Activated CD4-positive, alpha-beta T cell treated with anti-CD3 and anti-CD28 coated beads, Interleukin-2, amount 50 U/mL, for 1 hour (primary cell): ENCODE measurements around the gene FAM78A.
A peak's percentile ranks its signal among the peaks of the same experiment; 100 is the strongest.

Experiments
- DNase-seq: peaks from one replicate; pipeline ENCODE4 v3.0.0-alpha.2; 2020

FAM78A gene, protein sequence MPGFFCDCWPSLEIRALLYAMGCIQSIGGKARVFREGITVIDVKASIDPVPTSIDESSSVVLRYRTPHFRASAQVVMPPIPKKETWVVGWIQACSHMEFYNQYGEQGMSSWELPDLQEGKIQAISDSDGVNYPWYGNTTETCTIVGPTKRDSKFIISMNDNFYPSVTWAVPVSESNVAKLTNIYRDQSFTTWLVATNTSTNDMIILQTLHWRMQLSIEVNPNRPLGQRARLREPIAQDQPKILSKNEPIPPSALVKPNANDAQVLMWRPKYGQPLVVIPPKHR

DNA sequence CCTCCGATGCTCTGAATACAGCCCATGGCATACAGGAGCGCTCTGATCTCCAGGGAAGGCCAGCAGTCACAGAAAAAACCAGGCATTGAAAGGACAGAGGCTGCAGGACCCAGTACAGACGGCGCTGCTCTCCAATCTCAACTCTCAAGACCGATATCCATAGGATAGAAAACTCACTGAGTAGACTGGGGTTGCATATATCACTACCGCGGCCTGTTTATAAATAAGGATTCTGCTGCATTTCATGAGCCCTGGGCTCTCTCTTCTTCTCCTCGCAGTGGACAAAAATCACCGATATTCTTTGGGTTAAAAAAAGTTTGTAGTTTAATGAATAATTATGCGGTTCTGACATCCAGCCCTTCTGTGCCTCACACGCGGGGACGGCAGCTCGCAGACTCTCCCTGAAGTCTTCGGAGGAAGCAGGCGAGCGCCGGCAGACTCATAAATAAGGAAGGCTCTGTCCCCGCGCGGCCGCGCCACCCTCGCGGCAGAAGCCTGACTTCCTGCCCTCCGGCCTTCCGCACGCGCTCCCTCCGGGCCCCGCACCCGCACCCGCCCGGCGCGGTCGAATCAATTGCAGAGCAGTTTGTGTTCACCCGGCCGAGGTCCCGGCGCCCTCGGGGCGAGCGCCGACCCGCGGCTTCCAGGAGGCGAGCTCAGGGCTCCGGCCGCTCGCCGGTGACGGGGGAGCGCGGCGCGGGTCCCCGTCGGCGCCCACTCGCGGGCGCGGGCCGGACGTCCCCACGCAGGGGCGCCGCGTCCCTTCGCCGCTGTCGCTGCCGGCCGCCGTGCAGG lies at the start of gene FAM78A:
TSS of gene FAM78A (minus strand) at position 417 of the 795 bp plus-strand sequence. CDS start at position 86, 331 bp downstream.
- DNase-seq = no peak

DNA sequence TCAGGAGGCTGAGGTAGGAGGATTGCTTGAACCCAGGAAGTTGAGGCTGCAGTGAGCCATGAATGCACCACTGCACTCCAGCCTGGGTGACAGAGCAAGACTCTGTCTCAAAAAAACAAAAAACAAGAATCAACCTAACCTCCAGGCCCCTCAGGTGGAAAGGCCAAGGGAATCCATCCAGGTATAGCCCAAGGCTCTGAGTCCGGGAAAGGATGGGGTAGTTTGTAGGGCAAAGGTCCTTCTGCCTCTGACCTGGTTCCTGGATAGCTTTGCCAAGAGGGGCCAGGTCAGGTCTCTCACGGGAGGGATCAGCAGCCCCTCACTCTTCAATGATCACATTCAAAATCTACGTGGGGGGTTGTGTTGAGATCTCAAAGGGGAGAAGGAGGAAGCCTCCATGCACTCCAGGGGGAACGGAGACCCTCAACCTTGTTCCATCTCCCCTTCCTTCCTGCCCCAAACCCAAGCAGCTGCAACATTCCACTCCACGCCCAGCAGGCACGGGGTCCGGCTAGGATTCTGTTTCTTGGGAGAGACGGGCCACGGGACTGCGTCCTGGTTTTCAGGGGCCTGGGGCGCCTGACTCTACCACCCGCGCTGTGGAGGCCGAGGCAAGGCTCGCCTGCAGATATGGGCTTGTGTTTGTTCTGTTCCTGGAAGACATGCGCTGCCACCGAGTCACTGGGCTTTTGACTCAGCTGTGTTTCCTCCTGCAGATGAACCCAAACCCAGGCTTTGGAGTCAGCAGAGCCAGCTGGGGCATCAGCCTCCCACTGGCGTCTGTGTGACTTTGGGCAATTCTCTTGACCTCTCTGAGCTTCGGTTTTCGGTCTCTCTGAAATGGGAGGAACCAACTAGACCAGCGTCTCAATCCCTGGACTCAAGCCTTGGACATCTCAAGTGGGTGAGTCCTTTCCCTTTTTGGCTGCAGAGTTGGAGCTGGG lies 48.7 kb upstream of the FAM78A start:
- DNase-seq = no peak

DNA sequence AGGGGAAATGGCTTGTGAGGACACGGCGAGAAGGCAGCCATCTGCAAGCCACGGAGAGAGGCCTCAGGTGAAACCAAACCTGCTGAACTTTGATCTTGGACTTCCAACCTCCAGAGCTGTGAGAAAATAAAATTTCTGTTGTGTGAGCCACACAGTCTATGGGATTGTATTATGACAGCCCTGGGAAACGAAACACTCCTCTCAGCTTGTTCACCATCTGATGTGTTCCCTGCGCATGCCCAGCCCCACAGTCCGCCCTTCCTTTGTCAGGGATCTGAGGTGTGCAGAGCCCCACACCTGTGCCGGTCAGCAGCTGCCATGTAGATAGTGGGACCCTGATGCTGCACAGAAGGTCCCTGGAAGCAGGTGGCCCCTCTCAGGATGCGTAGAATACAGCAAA lies 47.3 kb upstream of the FAM78A start:
- no peak for DNase-seq

DNA sequence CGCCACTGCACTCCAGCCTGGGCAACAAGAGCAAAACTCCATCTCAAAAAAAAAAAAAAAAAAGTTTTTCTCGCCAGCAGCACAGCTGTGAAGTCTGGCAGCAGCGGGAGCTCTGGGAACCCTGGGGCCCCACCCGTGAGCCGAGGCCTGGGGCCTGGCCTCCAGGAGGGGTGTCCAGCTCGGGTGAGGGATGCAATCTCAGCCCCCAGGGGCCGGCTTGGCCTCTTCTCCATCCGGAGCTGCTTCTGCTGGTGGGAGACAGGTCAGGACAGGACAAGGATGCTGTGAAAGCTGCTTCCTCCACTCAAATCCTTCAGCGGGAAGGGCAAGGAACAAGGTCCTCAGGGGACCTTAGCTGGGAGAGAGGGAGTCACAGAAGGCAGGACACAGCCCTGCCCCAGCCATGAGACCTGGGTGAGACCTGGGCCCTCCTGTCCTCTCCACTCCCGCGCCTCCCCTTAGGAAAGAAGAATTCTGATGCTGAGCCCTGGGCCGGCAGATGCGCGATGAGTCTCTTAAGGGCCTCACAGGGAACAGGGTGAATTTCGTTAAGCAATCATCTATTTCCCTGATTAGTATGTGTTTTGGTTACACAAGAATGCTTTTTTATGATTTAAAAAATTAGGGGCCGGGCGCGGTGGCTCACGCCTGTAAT lies 43.8 kb upstream of the FAM78A start:
- DNase-seq = no peak

DNA sequence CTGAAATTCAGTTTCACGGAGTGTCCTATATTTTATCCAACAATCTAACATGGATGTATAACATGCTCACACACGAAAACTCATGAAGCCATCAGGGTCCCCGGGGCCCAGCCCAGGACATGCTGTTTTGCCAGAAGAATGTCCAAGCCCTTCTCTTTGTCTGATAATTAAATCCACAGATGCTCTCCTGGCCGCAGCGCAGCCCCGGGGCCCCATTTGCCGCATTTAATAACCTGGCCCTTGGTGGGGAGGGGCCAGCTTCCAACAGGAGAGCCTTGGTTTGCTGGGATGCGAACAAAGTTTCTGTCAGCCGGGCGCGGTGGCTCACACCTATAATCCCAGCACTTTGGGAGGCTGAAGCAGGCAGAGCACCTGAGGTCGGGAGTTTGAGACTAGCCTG lies 43.2 kb upstream of the FAM78A start:
- no peak for DNase-seq

DNA sequence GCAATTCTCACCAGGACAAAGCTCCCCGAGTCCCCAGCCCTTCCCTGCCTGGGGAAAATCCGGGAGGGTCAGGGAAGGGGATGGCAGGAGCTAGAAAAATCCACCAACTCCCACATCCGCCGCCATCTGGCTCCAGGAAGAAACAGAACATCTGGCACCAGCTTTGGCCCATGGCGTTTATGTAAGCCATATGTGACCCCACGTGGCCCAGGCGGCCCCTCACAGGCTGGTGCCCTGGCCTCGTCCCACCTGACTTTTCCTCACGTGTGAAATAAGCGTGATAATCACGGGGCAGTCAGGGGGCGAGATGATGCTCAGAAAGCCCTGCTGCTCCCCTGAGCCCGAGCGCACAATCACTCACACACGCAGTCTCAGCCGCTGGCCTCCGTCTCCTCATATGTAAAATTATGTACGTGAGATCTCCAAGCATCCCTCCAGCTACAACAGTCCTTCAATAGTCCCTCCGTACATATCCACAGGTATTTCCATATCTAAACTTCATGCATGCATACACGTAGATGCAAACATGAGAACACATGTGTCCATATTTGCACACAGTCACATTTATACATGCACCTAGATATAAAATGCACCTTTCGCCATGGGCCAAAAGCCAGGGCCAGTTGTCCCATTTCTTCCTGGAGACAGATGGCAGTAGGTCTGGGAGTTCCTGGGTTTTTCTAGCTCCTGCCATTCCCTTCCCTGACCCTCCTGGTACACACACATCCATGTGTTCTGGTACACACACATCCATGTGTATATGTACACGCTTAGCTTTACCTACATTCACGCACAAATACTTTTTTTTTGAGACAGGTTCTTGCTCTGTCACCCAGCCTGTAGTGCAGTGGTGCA lies 42.1 kb upstream of the FAM78A start:
- no peak for DNase-seq

DNA sequence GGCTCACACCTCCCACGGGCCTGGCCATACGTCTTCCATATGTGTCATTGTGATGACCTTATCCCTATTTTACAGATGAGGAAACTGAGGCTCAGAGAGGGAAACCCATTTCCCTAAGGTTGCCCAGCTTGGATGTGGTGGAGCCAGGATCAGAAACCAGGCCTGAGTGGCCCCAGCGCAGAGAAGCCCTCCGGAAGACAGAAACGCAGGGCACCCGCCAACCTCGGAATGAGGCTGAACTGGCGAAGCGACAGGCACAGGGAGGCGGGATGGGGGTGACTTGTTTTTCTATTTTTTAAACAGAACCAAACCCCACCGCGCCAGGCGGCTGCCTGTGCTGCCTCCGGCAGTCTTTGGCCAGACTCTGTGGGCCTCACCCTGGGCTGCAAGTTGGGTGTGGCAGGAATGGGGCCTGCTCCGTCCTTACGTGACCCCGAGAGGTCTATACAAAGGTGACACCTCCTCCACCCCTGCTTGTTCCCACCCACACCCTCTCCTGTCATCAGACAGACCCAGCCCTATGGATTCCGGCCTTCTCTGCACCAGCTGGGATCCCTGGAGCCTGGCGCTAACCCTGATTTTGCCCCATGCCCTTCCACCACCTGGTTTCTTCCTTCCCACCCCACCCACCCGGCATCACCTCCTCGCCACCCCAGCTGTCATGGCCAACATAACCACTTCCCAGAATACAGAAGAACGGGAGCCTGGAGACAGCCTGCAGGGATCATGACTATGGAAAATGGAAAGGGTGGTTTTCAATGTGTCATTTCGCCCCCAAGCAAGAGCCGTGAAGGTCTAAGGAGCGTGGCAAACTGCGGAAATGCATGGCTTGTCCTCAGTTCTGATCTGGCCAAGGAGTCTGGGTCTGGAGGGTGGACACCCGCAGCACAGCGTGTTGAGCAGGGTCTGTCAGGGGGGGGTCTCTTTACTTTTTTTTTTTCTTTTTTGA lies 36.8 kb upstream of the FAM78A start:
- DNase-seq = no peak

DNA sequence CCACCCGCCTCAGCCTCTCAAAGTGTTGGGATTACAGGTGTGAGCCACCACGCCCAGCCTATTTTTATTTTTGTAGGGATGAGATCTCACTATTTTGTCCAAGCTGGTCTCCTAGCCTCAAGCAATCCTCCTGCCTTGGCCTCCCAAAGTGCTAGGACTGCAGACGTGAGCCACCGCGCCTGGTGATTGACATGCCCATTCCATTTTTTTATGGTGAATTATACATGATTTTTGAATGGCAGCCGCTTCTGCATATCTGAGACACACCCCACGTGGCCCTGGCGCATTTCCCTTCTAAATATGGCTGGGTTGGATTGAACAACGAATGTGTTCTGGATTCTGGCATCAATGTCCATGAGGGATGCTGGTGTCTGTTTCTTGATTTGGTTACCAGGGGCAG lies 35.9 kb upstream of the FAM78A start:
- no peak for DNase-seq

DNA sequence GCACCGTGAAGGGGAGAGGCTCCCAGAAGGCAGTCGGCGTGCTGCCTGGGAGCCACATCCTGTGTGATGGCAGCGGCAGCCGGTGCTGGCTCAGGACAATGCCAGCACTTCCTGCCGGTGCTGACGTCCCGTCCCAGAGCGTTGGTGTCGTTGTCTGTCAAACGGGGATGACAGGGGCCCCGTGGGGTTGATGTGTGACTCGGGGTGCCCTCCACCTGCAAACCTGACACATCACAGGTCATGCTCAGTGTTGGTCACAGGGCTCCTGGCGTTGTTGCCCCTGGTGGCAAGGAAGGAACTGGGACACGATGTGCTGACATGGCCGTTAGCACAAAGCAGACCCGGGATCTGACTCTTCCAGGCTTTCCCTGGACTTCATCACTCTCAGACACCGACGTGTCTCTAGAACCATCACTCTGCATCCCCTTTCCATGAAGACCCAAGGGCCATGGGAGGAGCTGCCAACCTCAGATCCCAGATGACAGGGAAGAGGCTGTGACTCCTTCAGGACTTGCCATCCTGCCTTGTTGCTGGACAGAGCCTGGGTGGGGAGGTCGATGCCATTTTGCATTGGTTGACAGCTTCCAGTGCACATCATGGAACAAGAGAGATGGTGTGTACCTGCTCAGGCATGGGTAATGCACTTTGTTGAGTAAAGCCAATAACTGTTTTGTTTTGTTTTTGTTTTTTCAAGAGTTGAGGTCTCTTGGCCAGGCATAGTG lies 34.7 kb upstream of the FAM78A start:
- peak; percentile 51 for DNase-seq

DNA sequence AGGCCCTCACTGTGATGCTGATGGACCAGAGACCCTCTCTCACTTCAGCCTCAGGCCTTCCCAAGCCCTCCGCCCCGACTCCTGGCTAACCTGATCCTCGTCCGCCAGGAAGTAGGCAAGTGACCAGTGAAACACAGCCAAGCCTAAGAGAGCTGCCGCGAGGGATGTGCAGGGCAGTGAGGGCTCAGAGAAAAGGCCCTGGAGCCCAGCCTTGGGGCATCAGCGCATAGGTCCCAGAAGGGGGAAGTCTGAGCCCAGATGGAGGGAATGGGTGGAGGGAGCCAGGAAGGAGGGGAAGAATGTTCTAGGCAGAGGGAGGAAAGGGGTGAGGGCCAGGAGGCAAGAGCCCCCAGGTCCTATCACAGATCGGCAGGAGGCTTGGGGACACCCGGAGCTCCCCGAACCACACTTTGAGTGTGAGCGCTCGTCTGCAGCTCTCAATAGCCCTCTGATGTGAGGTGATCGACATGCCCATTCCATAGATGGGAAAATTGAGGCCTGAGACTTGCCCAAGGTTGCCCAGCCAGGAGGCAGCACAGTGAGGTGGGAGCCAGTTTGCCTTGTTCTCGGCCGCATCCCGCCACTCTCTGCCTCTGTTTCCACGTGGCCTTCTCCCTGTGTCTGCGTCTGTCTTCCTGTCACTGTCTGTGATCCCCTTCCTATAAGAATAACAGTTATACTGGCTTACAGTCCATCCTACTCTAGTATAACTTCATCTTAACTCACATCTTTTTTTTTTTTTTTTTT lies 33.4 kb upstream of the FAM78A start:
- no peak for DNase-seq

DNA sequence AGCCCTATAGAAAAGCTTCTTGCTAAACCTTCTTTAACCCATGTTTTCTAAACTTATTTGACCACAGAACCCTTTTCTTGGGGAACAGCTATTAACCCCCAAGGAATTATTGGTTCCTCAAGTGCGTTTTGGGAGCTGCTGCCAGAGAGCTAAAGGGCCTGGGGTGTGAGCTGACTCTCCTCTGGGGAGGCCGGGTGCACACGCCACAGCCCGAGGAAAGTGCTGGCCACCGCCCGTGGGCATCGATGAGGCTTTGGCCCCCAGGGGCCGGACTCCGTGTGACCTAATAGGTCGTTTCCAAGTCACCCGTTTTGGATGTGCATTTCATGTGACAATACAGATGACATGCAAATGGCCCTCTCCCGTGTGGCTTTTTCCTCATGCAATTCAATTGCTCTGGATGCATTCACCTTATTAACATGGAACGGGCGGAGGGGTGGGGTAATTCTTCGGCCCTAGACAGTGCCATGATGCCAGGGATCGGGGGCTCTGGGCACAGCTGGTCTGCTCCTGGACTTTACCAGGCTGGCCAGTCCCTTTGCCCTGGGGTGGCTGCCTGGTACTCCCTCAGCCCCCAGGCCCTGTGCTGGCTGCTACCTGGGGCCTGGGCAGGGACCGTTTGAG lies 32.7 kb upstream of the FAM78A start:
- no peak for DNase-seq

DNA sequence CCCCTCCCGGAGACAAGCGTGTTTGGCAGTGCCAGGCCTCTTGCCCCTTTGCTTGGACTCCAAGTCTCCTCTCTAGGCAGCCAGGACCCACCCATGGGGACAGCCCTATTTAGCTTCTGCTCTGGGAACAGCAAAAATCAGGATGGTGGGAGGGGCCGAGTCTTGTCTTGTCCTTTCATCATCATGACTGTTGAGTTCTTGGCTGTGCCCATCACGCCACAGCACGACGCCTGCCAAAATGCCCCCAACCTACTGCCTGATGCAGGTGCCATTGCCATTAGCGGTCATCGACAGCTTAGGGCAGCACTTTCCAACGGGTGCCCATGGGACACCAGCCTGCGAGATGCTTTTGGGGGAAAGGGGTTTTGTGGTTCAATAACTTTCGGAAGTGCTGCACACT lies 32.1 kb upstream of the FAM78A start:
- no peak for DNase-seq

DNA sequence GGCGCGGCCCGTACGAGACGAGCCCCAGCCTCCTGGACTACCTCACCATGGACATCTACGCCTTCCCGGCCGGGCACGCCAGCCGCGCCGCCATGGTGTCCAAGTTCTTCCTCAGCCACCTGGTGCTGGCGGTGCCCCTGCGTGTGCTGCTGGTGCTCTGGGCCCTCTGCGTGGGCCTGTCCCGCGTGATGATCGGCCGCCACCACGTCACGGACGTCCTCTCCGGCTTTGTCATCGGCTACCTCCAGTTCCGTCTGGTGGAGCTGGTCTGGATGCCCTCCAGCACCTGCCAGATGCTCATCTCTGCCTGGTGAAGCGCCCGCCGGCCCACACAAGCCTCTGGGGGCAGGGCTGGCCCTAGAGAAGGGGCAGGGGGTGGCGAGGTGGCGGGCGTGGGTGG lies 31.7 kb upstream of the FAM78A start:
- DNase-seq = no peak

DNA sequence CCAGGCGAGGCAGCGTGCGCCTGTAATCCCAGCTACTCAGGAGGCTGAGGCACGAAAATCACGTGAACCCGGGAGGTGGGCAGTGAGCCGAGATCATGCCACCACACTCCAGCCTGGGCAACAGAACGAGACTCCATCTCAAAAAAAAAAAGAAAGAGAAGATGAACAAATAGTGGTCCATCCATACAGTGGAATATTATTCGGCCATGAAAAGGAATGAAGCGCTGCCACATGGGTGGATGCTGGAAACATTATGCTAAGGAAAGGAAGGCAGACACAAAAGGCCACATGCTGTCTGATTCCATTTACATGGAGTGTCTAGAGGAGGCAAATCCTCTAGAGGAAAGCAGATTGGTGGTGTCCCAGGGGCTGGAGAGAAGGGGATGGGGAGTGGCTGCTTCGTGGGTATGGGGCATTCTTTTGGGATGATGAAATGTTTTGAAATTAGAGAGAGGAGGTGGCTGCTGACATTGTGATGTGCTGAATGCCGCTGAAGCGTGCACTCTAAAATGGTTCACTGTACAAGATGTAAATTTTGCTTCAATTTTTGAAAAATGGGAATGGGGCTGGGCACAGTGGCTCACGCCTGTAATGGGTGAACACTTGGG lies 30.2 kb upstream of the FAM78A start:
- DNase-seq = no peak

DNA sequence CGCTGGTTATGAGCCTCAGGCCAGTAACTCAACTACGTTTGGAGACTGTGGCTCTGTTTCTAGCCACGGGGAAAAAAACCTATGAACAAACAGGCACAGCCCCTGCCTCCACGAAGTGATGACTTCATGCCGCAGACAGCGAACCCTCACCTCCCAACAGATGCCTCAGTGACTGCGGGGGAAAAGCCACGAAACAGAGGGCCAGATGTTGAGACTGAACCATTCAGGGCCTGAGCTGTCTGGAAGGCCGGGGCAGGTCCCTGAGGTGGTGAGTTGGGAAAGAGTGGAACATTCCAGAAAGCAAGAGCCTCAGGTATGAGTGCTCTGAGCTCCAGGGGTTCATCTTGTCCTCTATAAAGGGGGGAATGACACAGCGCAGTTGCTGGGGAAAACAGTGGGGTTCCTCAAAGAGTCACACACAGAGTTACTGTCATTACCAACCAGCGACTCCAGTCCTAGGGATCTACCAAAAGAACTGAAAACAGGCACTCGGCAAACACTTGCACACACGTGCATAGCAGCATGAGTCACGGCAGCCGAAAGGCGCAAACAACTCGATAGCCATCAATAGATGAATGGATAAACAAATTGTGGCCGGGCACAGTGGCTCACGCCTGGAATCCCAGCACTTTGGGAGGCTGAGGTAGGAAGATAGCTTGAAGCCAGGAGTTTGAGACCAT lies 28.5 kb upstream of the FAM78A start:
- DNase-seq = no peak

DNA sequence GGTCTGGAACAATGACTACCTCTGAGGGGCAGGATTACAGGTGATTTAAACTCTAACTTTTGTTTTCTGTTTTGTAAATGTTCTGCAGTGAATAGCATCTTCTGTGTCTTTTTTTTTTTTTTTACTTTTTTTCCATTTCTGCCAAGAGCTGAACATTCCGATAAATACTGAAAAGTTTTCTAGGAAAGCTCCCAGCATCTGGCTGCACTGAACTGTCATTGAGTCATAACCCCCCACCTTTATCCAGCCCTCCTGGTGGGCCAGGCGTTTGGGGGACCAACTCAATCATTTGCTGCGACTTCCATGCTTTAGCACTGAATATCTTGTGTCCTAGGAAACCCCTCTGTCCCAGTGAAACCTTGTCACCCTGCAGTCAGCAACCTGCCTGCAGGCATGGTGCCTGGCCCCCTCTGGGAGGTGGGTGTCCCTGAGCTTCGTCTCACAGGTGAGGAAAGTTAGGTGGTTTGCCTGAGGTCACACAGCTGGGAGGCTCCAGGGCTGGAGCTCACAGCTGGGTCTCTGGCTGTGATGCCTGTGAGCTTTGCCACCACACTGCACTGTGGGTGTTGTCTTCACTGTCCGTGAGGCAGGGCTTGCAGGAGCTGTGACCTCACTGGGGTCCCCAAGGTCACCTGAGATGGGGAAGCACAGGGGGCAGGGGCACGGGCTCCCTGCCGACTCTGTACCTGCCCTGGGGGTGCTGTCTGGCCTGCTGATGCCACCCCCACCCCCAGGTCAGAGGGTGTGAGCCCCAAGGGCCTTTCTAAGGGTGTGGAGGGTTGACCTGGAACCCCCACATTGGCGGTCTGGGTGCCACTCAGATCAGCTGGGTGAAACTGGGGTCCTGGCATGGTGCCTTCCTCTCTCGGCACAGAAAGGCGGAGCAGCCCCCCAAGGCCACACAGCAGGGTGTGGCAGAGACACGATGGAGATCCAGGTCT lies 27.3 kb upstream of the FAM78A start:
- no peak for DNase-seq
